HG03432 (cell line): Measurements from ENCODE around the gene FLACC1.
A peak's percentile ranks its signal among the peaks of the same experiment; 100 is the strongest.
"Not testable (repeated sequence)": the region's sequence is repeated elsewhere in the genome, so short reads cannot be mapped to it uniquely, and the experiment has no call there.

Source experiments
- ATAC-seq: cut with Tn5 transposase; IDR thresholded peaks from one replicate; pipeline ENCODE4 v1.9.1; 2021; ENCODE audit warnings: mild to moderate bottlenecking, moderate library complexity; ENCODE audit not compliant: unreplicated experiment

The FLACC1 gene

DNA sequence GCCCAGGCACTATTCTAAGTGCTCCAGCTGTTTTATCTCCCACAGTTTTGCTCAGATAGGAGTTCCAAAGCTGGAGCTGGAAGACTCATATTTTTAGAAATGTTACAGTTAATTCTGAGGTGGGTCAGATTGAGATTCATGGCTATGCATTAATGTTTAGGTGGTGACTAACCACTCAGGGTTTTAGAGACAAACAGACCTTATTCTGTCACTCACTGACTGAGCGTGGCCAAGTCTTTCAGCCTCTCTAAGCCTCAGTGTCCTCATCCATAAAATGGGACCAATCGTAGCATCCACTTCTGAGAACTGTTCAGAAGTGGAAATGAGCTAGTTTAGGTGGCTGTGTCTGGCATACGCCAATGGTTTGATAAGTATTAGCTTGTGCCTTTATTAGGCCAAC lies 101.1 kb downstream of the FLACC1 start:
- ATAC-seq, result no peak

DNA sequence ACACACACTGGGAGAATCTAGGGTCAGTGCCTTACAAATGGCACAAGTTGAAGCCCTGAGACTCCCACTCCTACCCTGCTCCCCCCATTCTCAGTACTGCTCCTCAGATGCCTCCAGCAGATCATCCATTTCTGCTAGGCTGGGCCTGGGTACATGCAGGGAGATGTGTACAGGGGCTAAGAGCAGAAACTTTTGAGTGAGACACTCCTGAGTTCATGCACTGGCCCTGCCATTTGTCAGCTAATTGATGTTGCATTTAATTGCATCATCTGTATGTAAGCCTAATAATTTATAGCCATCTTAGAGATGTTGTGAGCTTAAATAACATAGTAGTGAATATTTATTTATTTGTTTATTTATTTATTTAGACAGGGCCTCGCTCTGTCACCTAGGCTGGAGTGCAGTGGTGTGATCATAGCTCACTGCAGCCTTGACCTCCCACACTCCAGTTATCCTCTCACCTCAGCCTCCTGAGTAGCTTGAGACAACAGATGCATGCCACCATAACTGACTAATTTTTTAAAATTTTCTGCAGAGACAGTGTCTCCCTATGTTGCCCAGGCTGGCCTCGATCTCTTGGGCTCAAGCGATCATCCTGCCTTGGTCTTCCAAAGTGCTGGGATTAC lies 101.6 kb downstream of the FLACC1 start:
- no peak for ATAC-seq

DNA sequence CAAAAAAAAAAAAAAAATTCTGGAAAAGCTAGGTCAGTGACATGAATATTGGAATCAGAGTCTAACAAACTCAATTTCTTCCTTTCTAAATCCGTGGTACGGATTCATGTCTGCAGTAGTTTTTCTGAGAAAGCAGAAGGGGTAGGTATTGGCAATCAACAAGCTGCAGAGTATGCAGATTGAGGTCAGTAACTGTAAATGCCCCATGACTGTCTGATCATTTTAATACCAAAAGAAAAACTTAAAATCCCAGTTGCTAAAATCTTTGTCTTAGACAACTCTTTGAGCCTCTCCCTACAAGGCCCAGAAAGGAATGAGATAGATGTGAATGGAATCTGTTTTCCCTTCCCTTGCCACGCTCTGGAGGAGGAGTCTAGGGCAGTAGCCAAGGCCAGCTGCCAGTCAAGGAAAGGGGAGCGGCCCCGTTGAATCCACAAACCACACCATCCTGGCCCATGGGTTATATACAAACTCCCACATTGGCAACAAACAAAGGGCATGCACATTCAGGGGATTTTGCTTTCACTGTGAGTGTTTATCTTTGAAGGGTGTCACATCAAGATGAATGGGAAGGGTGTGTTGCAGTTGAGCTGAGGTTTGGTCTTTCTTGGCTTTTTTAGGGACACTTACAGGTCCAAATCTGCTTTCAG lies 102.9 kb downstream of the FLACC1 start:
- no peak for ATAC-seq

DNA sequence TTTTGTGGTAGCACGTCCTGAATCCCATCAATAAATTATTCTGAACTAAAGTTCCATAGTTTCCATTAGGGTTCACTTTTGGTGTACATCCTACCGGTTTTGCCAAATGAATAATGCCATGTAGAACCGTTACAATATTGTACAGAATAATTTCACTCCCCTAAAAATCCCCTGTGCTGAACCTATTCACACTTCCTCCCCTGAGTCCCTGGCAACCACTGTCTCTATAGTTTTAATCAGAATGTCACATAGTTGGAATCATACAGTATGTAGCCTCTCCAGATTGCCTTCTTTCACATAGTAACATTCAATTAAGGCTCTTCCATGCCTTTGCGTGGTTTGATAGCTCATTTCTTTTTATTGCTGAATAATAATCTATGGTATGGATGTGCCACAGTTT lies 106.4 kb downstream of the FLACC1 start:
- no peak for ATAC-seq

DNA sequence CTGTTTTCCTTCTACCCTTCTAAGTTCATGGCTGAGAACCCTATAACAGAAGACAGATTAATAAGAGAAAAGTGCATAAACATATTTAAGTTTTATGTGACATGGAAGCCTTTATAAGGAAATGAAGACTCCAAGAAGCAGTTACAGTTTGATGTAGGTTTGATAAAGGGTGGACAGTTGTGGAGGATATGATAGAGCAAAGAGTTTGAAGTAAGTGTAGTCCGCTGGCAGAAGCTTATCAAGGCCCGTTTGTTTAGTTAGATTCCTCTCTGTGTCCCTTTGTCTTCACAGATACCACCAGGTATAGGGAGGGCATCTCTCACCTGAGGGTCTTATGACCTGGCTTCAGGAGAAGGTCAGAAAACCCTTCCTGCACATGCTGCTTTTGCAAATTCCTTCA lies 107.3 kb downstream of the FLACC1 start:
- no peak for ATAC-seq

DNA sequence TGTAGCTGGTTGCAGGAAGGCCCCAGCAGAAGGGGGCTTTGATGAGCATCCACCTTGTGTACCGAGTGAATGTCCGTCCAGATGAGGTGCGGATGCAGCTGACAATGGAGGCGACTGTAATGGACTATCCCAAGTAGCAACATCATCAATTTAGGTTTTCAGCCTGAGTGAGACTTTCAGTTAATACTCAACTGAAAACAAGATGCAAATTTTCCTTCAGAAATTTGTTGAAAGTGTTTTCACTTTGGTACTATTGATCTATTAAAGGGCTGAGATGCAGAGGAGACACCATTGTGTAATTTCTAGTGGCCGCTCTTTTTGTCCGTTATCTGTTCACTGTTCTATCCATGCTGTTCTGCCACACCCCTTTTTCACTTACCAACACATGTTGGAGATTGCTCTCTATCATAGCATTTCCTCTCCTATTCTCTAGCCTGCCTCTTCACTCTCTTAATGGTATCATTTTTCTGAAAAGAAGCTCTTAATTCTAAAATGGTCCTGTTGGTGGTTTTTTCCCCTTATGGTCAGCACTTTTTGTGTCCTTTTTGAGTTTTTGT lies 108.8 kb downstream of the FLACC1 start:
- peak; percentile 39 for ATAC-seq

DNA sequence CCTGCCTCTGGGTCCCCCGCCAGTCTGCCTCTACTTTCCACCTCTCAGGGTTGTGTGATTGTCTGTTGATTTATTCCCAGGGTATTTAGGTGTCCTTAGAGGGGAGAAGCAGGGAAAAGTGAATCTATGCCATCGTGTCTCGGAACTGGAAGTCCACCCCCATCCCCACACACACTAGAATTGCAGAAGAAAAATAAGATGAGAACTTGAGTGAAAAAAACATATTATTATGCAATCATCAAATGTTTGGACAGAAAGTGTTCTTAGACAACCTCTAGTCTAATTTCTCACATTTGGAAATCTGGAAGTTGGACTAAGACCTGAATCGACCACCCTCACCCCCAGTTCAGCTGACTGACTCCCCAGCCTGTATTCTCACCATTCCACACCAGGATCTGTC lies 110.9 kb downstream of the FLACC1 start:
- no peak for ATAC-seq

DNA sequence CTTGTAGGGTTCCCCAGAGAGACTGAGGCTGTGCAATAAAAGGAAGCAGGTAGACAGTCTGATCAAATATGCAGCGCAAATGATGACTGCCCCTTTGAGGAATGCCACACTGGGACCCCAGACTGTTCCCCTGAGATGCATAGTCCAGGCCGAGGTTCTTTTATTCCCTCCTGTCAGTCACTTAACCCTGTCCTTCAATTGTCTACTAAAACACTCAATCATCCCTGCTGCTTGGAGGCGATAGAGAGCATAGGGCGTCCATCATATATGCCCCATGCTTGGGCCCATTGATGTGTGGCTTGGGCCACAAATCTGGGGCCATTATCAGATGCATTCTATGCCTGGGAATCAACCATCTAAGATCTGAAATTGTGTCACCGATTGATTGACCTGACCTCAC lies 112.3 kb downstream of the FLACC1 start:
- no peak for ATAC-seq

DNA sequence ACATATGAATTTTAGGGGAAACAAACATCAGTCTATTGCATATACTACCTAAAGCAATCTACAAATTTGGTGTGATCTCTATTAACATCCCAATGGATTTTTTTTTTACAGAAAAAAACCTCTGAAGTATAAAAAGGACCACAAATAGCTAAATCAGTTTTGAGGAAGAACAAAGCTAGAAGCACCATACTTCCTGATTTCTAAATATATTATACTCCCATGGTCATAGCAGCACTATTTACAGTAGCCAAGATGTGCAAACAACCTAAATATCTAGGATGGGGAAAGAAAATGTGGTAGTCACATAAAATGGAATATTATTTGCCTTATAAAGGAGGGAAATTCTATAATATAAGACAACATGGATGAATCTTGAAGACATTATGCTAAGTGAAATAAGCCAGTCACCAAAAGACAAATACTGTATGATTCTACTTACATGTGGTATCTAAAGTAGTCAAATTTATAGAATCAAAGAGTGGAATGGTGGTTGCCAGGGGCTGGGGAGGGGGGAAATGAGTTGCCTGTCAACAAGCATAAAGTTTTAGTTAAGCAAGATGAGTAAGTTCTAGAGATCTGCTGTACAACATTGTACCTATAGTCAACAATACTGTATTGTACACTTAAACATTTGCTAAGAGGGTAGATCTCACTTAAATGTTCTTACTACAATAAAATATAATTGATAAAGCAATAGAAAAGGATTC lies 114.4 kb downstream of the FLACC1 start:
- no peak for ATAC-seq

DNA sequence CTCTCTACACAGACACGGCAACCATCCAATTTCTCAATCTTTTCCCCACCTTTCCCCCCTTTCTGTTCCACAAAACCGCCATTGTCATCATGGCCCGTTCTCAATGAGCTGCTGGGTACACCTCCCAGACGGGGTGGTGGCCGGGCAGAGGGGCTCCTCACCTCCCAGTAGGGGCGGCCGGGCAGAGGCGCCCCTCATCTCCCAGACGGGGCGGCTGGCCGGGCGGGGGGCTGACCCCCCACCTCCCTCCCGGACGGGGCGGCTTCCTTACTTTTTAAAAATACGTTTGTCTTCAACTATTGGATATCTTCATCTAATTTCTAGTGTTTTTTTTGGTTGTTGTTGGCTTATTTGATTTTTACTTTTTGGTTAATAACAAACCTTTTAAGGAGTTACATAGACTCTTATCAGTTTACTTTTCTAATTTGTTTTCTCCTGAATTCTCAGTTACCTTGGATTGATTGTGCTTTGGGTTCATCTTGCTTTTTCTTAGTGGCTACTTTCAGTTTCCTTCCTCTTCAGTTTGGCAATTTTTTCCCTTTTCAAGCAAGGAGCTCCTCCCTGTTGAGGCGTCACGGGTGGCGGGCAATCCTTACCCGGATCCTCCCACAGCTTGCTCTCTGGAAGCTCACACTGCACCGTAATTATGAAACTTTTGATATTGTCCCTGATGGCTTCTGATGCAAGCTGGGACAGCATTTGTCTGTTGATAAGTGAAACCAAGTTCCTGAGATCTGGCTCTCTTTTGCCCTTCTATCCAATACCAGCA lies 117.8 kb downstream of the FLACC1 start:
- ATAC-seq, result not testable (repeated sequence)
